ENCODE data around the gene UBL4B.

Gene UBL4B

DNA sequence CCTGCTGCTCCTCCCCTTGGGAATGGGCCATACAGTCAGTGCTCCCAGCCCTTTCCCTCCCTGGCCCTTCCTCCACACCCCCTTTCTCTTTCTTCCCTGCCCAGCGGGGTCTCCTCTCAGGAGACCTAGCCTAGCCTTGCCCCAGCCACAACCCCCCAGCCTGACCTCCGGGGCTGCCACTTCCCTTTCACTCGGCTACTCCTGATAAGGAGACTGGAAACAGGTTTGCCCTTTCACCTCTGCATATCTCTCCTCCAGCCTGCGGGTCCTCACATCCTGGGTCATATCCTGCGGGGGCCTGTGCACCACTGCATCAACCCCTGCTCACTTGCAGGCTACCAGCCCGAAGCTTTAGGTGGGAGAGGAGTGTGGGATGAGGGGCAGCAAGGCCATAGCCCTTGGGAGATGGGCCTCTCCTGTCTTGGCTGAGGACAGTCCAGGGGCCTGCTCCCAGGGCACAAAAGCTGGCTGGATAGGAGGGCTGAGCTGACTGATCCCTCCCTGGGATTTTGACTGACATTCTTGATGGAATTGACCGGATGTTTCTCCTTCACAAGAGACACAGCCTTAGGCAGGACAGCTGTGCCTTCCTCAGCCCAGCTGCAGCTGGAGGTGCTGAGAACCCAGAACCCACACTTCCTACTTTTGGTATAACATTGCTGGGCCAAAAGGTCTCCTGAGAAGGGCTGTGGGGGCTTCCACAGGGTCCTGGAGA lies 22.5 kb upstream of the UBL4B start:
- no peaks in the 10 kb centered on the region for H3K9me3 ChIP-seq (ENCODE audit: low read length)
- no peak overlapping the region for H3K4me3 ChIP-seq (ENCODE audit: low read length)
- H3K27me3 ChIP-seq (ENCODE audit: insufficient read depth, low read length) = peaks cover 62% of the 10 kb centered on the region
- H3K36me3 ChIP-seq (ENCODE audit: insufficient read depth, low read length) = no peaks in the 10 kb centered on the region
- no peak overlapping the region for H2AFZ ChIP-seq (ENCODE audit: low read depth, low read length)
- peaks cover 5% of the 10 kb centered on the region for H3K4me1 ChIP-seq (ENCODE audit: insufficient read depth, low read length)

DNA sequence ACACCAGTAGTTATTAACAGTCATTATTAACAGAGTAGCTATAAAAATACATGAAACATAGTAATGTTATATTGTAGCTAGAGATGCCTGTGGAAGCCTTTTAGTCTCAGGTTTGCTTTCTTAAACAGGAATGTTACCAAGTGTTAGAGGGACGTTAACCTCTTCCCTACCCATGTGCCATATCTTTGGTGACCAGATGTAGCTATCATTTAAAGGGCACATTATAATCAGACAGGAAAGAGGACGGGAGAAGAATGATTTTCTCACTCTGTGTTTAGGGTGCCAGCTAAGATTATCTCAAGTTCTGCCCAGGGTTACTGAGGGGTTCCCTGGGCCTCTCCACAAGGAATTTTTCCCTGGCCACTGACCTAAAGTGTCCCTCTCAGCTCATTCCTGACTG lies 20.9 kb upstream of the UBL4B start:
- peaks cover 4% of the 10 kb centered on the region for H3K4me1 ChIP-seq (ENCODE audit: insufficient read depth, low read length)
- H3K4me3 ChIP-seq (ENCODE audit: low read length) = no peak overlapping the region
- no peaks in the 10 kb centered on the region for H3K9me3 ChIP-seq (ENCODE audit: low read length)
- H2AFZ ChIP-seq (ENCODE audit: low read depth, low read length) = no peak overlapping the region
- H3K36me3 ChIP-seq (ENCODE audit: insufficient read depth, low read length) = no peaks in the 10 kb centered on the region
- peaks cover 50% of the 10 kb centered on the region for H3K27me3 ChIP-seq (ENCODE audit: insufficient read depth, low read length)

DNA sequence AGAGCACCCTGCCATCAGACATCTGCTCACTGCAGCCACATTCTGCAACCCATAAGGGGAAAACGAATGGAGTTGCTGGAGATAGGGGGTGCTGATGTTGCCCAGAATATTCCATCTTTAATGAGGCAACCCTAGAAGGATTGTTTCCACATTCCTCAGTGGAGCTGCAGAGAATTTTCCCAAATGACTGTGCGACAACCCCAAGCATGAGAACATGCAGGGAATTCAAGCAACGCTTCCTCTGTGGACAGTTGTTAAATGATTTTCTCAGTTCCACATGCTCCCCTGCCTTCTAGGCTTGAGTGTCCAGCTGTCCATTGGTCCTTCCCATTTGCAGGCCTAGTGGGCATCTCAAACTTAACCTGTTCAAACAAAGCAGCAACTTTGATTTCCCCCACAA lies 20.5 kb upstream of the UBL4B start:
- H2AFZ ChIP-seq (ENCODE audit: low read depth, low read length) = no peak overlapping the region
- H3K27me3 ChIP-seq (ENCODE audit: insufficient read depth, low read length) = peaks cover 46% of the 10 kb centered on the region
- H3K4me3 ChIP-seq (ENCODE audit: low read length) = no peak overlapping the region
- no peaks in the 10 kb centered on the region for H3K36me3 ChIP-seq (ENCODE audit: insufficient read depth, low read length)
- H3K4me1 ChIP-seq (ENCODE audit: insufficient read depth, low read length) = peaks cover 4% of the 10 kb centered on the region
- H3K9me3 ChIP-seq (ENCODE audit: low read length) = no peaks in the 10 kb centered on the region

DNA sequence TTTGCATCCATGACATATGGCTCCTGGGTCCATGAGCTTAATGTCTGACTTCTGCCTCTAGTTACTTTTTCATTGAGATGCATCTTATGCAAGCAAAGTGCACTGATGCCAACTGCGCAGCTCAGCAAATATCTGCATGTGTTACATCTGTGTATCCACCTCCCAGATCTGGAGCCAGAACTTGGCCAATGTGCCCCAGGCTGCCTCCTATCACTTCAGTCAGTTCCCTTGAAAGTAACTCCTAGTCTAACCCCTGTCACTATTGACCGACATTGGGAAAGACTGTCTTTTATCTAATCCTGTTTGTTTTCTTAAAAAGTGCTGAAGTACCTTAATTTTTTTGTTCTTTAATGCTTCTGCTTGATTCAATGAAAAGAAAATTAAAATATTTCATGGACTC lies 19.3 kb upstream of the UBL4B start:
- Histone ChIP-seq H3K36me3 (ENCODE audit: insufficient read depth, low read length) (no peaks in the 10 kb centered on the region), H2AFZ (ENCODE audit: low read depth, low read length) (no peak overlapping the region), H3K9me3 (ENCODE audit: low read length) (no peaks in the 10 kb centered on the region), H3K4me3 (ENCODE audit: low read length) (no peak overlapping the region), H3K4me1 (ENCODE audit: insufficient read depth, low read length) (peaks cover 4% of the 10 kb centered on the region), H3K27me3 (ENCODE audit: insufficient read depth, low read length) (peaks cover 37% of the 10 kb centered on the region)

DNA sequence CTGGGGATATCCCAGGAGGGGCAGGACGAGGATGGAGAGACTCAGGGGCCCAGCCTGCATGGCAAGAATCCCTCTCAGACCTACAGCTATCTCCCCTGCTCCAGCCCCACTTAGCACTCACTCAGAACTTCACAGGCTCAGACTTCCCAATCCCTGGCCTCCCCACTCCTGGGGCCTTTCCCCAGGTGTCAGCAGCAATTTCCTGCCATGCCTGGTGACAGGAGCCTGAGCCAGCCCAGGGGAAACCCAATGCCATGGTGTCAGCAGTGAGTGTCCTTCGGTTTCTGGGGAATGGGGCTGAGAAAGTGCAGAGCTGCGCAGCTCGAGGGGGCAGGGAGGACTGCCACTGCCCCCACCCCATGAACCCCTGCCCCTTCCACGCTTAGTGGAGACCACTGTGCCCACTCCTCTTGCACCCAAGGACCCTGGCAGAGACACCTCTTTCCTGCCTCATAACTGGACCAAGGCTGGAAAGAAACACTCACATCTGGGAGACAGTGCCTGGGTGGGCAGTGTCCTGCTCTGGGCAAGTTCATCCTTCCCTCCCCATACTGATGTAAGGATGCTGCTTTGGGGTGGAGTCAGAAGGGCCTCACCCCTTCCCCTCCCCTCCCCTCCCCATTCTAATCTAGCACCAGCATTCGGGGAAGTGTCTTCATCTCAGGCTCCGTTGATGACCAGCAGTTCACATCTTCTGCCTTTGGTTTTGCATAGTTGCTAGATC lies 17.1 kb upstream of the UBL4B start:
- Histone ChIP-seq H2AFZ (ENCODE audit: low read depth, low read length) (no peak overlapping the region), H3K36me3 (ENCODE audit: insufficient read depth, low read length) (no peaks in the 10 kb centered on the region), H3K4me1 (ENCODE audit: insufficient read depth, low read length) (no peaks in the 10 kb centered on the region), H3K27me3 (ENCODE audit: insufficient read depth, low read length) (peaks cover 40% of the 10 kb centered on the region), H3K9me3 (ENCODE audit: low read length) (no peaks in the 10 kb centered on the region), H3K4me3 (ENCODE audit: low read length) (no peak overlapping the region)

DNA sequence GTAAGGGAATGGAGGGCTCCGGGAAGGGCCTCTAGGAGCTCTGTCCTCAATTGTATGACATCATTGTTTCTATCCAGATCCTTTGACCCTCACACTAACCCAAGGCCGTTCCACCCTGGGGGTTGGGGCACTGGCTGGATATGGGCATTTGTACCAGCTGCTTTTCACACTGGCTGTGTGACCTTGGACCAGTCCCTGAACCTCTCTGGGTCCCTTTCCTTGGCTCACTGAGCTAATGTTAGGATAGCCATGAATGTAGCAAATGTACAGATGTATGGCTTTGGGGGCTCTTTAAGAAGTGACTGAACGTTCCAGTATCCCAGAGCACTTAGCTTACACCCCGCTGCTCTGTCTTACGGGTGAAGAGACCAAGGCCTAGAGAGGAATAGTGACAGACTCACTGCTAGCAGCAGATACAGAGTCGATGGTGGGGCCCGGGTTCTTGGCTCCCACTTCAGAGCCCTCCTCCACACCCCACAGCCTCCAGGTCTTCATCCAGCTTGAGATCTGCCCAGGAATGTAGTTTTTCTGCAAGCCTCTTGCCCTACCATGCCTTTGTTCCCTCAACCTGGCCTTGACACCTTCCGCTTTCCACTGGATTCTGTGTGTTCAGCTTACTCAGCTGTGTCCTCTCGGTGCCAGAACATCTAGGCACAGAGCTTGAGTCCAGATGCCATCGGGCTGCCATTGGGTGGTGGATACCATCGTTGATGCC lies 14.6 kb upstream of the UBL4B start:
- H3K36me3 ChIP-seq (ENCODE audit: insufficient read depth, low read length) = no peaks in the 10 kb centered on the region
- H3K27me3 ChIP-seq (ENCODE audit: insufficient read depth, low read length) = peaks cover 44% of the 10 kb centered on the region
- no peak overlapping the region for H2AFZ ChIP-seq (ENCODE audit: low read depth, low read length)
- no peaks in the 10 kb centered on the region for H3K4me1 ChIP-seq (ENCODE audit: insufficient read depth, low read length)
- H3K4me3 ChIP-seq (ENCODE audit: low read length) = no peak overlapping the region
- no peaks in the 10 kb centered on the region for H3K9me3 ChIP-seq (ENCODE audit: low read length)

DNA sequence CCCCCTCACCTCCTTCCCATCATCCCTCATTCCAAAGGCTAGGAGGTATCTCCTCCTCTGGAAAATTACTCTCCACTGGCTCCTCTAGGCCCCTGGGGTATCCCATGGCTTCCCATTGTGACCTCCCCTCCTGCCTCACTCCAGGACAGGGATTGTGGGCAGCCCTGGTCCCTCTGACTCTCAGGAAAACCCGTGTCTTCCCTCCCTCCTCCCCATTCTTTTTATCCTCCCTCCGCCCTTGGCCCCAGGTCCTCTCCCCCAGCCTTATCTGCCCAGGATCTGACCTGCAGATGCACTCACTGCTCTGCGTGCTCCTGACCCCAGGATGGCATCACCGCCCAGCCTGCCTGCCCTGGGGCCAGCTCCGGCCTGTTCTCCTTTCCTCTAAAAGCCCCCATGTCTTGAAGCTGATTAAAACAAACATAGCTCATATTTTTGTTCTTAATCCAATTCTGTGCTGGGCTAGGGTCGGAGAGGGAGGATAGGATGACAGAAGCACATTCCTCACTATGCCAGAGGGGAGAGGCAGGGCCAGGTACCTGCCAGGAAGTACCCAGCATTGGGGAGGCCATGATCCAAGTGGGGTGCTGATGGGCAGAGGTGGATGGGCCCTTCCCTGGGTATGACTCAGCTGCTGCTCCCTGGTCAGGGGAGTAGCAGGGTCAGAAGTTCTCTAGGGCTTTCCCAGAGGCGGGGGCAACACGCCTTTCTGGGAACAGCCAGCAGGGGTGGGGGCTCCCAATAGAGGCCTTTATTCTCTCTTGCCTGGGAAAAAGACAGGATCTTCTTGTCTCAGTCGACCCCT lies 13.8 kb upstream of the UBL4B start:
- no peak overlapping the region for H2AFZ ChIP-seq (ENCODE audit: low read depth, low read length)

DNA sequence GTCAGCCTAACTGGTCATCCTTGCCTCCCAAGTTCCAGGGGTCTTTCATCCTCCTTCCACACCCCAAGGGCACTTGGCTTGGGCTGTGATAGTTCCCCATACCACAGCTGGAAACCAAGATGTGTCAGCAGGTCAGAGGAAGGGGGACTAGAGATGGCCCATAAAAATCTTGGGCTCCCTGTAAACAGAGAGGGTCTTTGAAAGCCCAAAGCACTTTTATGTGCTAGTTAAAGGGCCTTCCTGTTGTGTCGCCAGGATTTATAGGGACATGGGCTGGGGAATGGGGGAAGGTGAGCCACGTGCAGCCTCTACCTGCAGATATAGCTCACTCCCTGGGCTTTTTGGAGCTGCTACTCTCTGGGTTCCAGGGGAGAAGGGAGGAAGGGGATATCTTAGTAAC lies 11.9 kb upstream of the UBL4B start:
- Histone ChIP-seq H3K36me3 (ENCODE audit: insufficient read depth, low read length) (no peaks in the 10 kb centered on the region), H3K27me3 (ENCODE audit: insufficient read depth, low read length) (peaks cover 47% of the 10 kb centered on the region), H3K4me3 (ENCODE audit: low read length) (no peak overlapping the region), H3K9me3 (ENCODE audit: low read length) (no peaks in the 10 kb centered on the region), H3K4me1 (ENCODE audit: insufficient read depth, low read length) (no peaks in the 10 kb centered on the region), H2AFZ (ENCODE audit: low read depth, low read length) (no peak overlapping the region)

More for the DNA sequence above, 13.8 kb upstream of the UBL4B start:
- Histone ChIP-seq H3K27me3 (ENCODE audit: insufficient read depth, low read length) (peaks cover 42% of the 10 kb centered on the region), H3K9me3 (ENCODE audit: low read length) (no peaks in the 10 kb centered on the region), H3K36me3 (ENCODE audit: insufficient read depth, low read length) (no peaks in the 10 kb centered on the region), H3K4me3 (ENCODE audit: low read length) (no peak overlapping the region), H3K4me1 (ENCODE audit: insufficient read depth, low read length) (no peaks in the 10 kb centered on the region)

DNA sequence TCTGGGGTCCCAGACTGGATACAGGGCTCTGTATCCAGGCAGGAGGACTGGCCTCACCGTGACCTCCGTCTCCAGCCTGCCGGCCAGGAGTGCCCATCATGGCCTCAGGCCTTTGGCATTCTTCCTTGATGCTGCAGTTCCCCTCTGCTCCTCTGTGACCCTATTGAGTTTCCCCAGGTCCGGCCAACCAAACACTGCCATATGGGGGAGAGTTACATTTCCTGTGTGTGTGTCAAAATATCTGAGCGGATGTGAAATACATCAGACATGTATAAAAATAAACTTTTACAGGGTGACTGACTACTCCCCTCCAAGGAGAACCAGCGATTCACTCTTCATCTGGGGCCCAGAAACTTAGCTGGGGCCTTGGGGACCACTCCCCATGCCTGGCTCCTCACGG lies 10.2 kb upstream of the UBL4B start:
- Histone ChIP-seq H3K27me3 (ENCODE audit: insufficient read depth, low read length) (peaks cover 52% of the 10 kb centered on the region), H3K9me3 (ENCODE audit: low read length) (no peaks in the 10 kb centered on the region), H3K4me3 (ENCODE audit: low read length) (no peak overlapping the region), H3K36me3 (ENCODE audit: insufficient read depth, low read length) (no peaks in the 10 kb centered on the region), H3K4me1 (ENCODE audit: insufficient read depth, low read length) (no peaks in the 10 kb centered on the region), H2AFZ (ENCODE audit: low read depth, low read length) (no peak overlapping the region)

DNA sequence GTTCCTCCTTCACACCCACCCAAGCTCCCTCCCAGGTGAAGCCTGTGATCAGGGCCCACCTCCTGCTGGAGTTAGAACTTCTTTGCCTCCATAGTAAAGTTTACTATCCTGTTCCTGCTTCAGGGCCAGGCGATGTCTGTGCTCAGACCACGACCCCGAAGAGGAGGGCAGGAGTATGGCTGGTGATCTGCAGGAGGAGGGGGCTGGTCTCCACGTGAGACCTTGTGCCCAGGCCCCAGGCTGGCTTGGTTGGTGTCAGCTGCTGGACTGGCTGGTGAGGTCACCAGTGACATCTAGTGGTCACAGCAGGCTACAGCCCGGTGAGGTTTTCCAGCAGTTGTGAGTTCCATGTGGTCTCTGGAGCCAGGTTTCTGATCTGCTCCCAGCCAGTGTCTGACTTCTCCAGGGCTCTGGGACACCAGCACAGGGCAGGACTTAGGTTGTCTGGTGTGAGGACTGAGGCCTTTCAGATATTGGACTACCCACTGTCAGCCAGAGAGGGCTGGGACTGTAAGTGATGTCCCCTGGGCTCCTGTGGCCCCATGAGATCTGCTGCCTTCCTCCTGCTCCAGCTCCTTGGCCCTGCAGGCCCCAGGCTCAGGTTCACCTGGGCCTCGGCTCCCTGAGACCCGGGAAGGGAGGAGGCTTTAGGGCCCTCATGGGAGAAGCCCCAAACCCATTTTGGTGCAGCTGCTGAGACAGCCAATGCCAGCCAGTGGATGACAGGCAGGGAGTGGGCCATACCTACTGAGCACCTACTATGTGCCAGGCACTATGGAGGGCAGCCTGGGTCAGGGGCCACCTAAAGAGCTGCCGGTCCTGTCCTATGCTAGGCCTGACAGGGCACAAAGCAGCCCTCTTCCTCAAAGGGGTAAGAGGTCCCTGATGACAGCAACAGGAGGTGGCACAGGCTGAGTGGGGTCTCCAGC lies 6.0 kb upstream of the UBL4B start:
- Histone ChIP-seq H3K36me3 (ENCODE audit: insufficient read depth, low read length) (no peaks in the 10 kb centered on the region), H3K27me3 (ENCODE audit: insufficient read depth, low read length) (peaks cover 62% of the 10 kb centered on the region), H3K4me1 (ENCODE audit: insufficient read depth, low read length) (no peaks in the 10 kb centered on the region), H3K9me3 (ENCODE audit: low read length) (no peaks in the 10 kb centered on the region), H2AFZ (ENCODE audit: low read depth, low read length) (no peak overlapping the region), H3K4me3 (ENCODE audit: low read length) (no peak overlapping the region)

DNA sequence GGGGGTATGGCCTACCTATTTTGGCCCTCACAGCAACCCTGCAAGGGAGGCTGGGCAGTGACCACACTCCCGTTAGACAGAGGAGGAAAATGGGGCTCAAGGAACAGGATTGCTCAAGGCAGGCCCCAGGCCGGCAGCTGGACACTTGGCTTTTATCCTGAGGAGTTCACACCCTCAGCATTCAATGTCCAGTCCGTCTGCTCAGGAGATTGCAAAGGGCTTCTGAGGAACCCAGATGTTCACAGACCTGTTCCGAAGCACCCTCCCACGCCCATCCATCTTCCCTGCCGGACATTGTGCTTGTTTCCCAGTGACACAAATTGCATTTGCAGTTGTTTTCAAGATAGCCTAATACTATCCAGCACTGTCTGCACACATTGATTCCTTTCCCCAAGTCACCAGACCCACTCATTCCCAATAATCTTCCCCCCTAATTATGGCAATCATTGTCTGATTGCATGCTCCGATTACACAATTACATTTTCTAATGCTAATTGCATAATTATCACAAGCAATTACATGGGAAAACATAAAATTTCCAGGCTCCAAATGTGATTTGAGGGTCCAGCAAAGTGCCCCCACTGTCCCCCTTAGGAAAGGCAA lies 4.3 kb upstream of the UBL4B start:
- Histone ChIP-seq H3K27me3 (ENCODE audit: insufficient read depth, low read length) (peaks cover 61% of the 10 kb centered on the region), H3K36me3 (ENCODE audit: insufficient read depth, low read length) (no peaks in the 10 kb centered on the region), H2AFZ (ENCODE audit: low read depth, low read length) (no peak overlapping the region), H3K4me3 (ENCODE audit: low read length) (no peak overlapping the region), H3K9me3 (ENCODE audit: low read length) (no peaks in the 10 kb centered on the region), H3K4me1 (ENCODE audit: insufficient read depth, low read length) (no peaks in the 10 kb centered on the region)

DNA sequence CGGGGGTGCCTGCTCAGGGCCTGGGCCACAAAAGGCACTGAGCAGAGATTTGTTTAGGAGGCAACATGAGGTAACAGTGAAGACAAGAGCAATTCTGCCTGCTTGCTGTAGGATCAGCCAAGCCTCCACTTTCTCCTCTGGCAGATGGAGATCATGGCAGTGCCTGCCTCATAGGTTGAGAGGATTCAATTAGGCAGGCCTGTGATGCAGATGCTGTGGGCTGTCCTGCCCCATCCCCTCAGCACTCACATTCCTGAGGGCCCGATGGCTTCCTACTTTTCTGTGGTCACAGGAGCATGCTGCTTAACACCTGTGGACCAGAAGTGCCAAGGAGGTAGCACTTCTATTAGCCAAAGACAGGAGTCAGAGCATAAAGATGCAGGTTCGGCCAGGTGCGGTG lies 1.2 kb upstream of the UBL4B start:
- Histone ChIP-seq H3K4me3 (ENCODE audit: low read length) (no peak overlapping the region), H3K4me1 (ENCODE audit: insufficient read depth, low read length) (no peaks in the 10 kb centered on the region), H3K27me3 (ENCODE audit: insufficient read depth, low read length) (peaks cover 75% of the 10 kb centered on the region), H3K36me3 (ENCODE audit: insufficient read depth, low read length) (no peaks in the 10 kb centered on the region), H3K9me3 (ENCODE audit: low read length) (no peaks in the 10 kb centered on the region), H2AFZ (ENCODE audit: low read depth, low read length) (no peak overlapping the region)
